Cardiac fibroblast (primary cell): Measurements from ENCODE around the gene LMX1A.

Experiments
- DNase-seq, 2 donors: peaks; one replicate each; pipeline versions ENCODE4 v3.0.0 to v3.0.0-alpha.2; 2010; ENCODE audit warnings: low read depth in 2 of 2
- H3K4me3 ChIP-seq, 2 donors: replicated peaks in 1 of 2; 1 replicate in 1 of 2; 2 replicates in 1 of 2; pipeline ENCODE4 v1.5.1; 2011; ENCODE audit warnings: low read depth in 2 of 2, low read length in 2 of 2, mild to moderate bottlenecking in 2 of 2, moderate library complexity in 1 of 2
- CTCF ChIP-seq: IDR thresholded peaks from one replicate; pipeline ENCODE4 v1.5.1; 2011; ENCODE audit warnings: low read depth, mild to moderate bottlenecking, low read length, inconsistent platforms

Gene LMX1A

GRCh38 chr1:165353731-165354671, 2.5 kb downstream of the LMX1A start:
- DNase-seq = no peak
- H3K4me3 ChIP-seq = no peak overlapping the region
- TF ChIP-seq CTCF = no peak

GRCh38 chr1:165352442-165353293, 3.8 kb downstream of the LMX1A start:
- DNase-seq = no peak
- no peak overlapping the region for H3K4me3 ChIP-seq
- TF ChIP-seq CTCF = no peak

- TF ChIP-seq CTCF = no peak
- no peak overlapping the region for H3K4me3 ChIP-seq
- DNase-seq = no peak
Measured at GRCh38 chr1:165351863-165352441, 4.6 kb downstream of the LMX1A start.

- TF ChIP-seq CTCF = no peak
- no peak overlapping the region for H3K4me3 ChIP-seq
Measured at GRCh38 chr1:165350840-165351239, 5.7 kb downstream of the LMX1A start.

GRCh38 chr1:165345502-165345901, 11.0 kb downstream of the LMX1A start:
- TF ChIP-seq CTCF = no peak
- no peak for DNase-seq
- H3K4me3 ChIP-seq = no peak overlapping the region

More at GRCh38 chr1:165350840-165351239, 5.7 kb downstream of the LMX1A start:
- no peak for DNase-seq

GRCh38 chr1:165344736-165345135, 11.8 kb downstream of the LMX1A start:
- no peak for TF ChIP-seq CTCF

More at GRCh38 chr1:165344736-165345135, 11.8 kb downstream of the LMX1A start:
- no peak overlapping the region for H3K4me3 ChIP-seq
- no peak for DNase-seq
